HepG2 (cell line): ENCODE measurements around the gene ZKSCAN2. TPM values are rescaled to one million over a fixed set of nuclear protein-coding genes. Genes with fewer than 3 reads are reported as not detected.
A peak's percentile ranks its signal among the peaks of the same experiment; 100 is the strongest.

Source experiments
- FOSL2 ChIP-seq: sonication (generic); formaldehyde crosslinking; IDR thresholded peaks from 2 replicates; pipeline ENCODE4 v1.4.0; 2020; ENCODE audit warnings: missing genetic modification reagents
- KDM6A ChIP-seq: IDR thresholded peaks from 2 replicates; pipeline ENCODE4 v1.6.1; 2016; ENCODE audit warnings: low read depth
- MED13 ChIP-seq: sonication (generic); formaldehyde crosslinking; IDR thresholded peaks from 2 replicates; pipeline ENCODE4 v1.5.0; 2020; ENCODE audit warnings: missing genetic modification reagents
- SOX13 ChIP-seq, 3 experiments: fragments of 450-650 bp in 1 of 3; sonication (generic) in 1 of 3; formaldehyde crosslinking in 1 of 3; IDR thresholded peaks in 2 of 3; conservative IDR thresholded peaks in 1 of 3; 2 replicates each; pipeline versions ENCODE4 v1.5.0 to v1.6.1; 2016 to 2020; ENCODE audit warnings: antibody characterized with exemption in 1 of 3, mild to moderate bottlenecking in 1 of 3, missing compliant biosample characterization in 1 of 3, missing genetic modification reagents in 1 of 3, moderate library complexity in 1 of 3
- ZFP37 ChIP-seq: sonication (generic); formaldehyde crosslinking; IDR thresholded peaks from 2 replicates; pipeline ENCODE4 v1.4.0; 2020; ENCODE audit warnings: missing genetic modification reagents, borderline replicate concordance
- ZNF12 ChIP-seq: sonication (generic); formaldehyde crosslinking; IDR thresholded peaks from 2 replicates; pipeline ENCODE4 v1.5.0; 2020; ENCODE audit warnings: missing genetic modification reagents
- ZNF234 ChIP-seq: sonication (generic); formaldehyde crosslinking; conservative IDR thresholded peaks from 2 replicates; pipeline ENCODE4 v1.5.1; 2020; ENCODE audit warnings: mild to moderate bottlenecking, missing genetic modification reagents
- ZNF235 ChIP-seq: sonication (generic); formaldehyde crosslinking; IDR thresholded peaks from 2 replicates; pipeline ENCODE4 v1.8.1; 2023; ENCODE audit warnings: mild to moderate bottlenecking, missing genetic modification reagents, borderline replicate concordance
- ZNF367 ChIP-seq: sonication (generic); formaldehyde crosslinking; IDR thresholded peaks from 2 replicates; pipeline ENCODE4 v1.4.0; 2020; ENCODE audit warnings: missing genetic modification reagents, borderline replicate concordance
- ZNF547 ChIP-seq: sonication (generic); formaldehyde crosslinking; IDR thresholded peaks from 2 replicates; pipeline ENCODE4 v1.5.1; 2020; ENCODE audit warnings: mild to moderate bottlenecking, missing genetic modification reagents
- polyA plus RNA-seq, 8 experiments: library from polyadenylated mRNA; depleted of rRNA in 3 of 8; stranded (reverse) in 7 of 8; unstranded in 1 of 8; fragments of >200 nt; fragmentation: Illumina TruSeq in 4 of 8; extraction: Trizol in 4 of 8; gene quantifications; 2 replicates each; pipeline versions ENCODE4 v1.2.1 to v1.2.3, GENCODE V29; 2011 to 2016; ENCODE audit warnings: low read depth in 4 of 8, missing spikeins in 1 of 8, mixed read lengths in 1 of 8; ENCODE audit not compliant: insufficient read depth in 1 of 8
- total RNA-seq, 5 experiments: library from RNA; depleted of rRNA; stranded (reverse); fragments of >200 nt; fragmentation: Illumina TruSeq; extraction: Trizol; gene quantifications; 2 replicates each; pipeline ENCODE4 v1.2.3, GENCODE V29; 2016; ENCODE audit warnings: low read depth in 1 of 5
- TF ChIP-seq, protein P1 (sequence below): sonication (generic); formaldehyde crosslinking; conservative IDR thresholded peaks from 2 replicates; pipeline ENCODE4 v1.8.0; 2022; ENCODE audit warnings: missing genetic modification reagents
- TF ChIP-seq, protein P2 (sequence below): sonication (generic); formaldehyde crosslinking; IDR thresholded peaks from 2 replicates; pipeline ENCODE4; 2020; ENCODE audit warnings: missing genetic modification reagents, mild to moderate bottlenecking, borderline replicate concordance
- TF ChIP-seq, protein P3 (sequence below): sonication (generic); formaldehyde crosslinking; IDR thresholded peaks from 2 replicates; pipeline ENCODE4 v1.5.0; 2020; ENCODE audit warnings: missing genetic modification reagents
- TF ChIP-seq, protein P4 (sequence below): fragments of 450-650 bp; IDR thresholded peaks from 2 replicates; pipeline ENCODE4 v1.6.1; 2016

ZKSCAN2 gene
- total and polyA plus RNA-seq, 2 of the 13 experiments (the other 11 are each of a cell fraction or from before 2014, with no cell fraction given), result 4.2 to 11.1 TPM

DNA sequence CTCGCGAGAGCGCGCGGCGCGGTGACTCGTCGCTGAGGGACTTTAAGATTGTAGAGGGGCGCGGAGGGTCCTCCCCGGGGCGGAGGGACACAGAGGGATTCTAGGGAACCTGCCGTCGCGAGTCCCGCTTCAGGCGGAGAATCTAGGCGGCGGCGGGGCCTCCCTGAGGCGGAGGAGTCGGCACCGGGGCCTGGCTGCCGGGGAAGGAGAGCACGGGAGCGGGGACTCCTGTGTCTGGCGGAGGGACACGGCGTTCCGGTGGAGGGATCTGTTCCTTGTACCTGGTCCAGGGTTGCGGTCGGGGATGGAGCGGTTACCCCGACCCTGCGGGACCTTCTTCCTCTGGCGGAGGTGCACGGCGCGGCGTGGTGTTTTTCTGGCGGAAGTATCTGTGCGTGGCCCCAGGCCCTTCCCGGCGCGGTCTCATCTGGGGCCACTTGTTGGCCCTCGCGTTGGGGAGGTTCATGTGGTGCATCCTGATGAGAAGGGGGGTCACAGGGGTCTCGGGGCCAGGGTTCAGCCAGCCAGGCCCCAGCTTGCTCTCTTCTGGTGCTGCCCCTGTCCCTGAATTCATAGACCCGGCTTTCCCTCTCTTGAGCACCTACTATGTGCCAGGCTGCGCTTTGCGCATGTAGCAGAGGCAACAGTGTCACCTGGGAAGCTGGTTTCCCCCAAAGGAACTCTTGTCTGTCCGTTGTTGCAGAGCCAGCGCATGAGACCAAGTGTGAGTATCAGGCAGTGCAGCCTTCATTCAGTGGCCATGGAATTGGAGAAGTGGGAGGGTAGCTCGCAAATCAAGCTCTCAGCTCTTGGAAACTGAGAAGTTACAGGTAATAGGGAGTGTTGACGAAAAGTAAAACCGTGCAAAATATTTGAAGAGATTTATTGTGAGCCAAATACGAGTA lies 563 bp upstream of the ZKSCAN2 start (continued):
- TF ChIP-seq, protein P1, sequence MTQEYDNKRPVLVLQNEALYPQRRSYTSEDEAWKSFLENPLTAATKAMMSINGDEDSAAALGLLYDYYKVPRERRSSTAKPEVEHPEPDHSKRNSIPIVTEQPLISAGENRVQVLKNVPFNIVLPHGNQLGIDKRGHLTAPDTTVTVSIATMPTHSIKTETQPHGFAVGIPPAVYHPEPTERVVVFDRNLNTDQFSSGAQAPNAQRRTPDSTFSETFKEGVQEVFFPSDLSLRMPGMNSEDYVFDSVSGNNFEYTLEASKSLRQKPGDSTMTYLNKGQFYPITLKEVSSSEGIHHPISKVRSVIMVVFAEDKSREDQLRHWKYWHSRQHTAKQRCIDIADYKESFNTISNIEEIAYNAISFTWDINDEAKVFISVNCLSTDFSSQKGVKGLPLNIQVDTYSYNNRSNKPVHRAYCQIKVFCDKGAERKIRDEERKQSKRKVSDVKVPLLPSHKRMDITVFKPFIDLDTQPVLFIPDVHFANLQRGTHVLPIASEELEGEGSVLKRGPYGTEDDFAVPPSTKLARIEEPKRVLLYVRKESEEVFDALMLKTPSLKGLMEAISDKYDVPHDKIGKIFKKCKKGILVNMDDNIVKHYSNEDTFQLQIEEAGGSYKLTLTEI (CRISPR knock-in tag), result no peak
- TF ChIP-seq ZNF547 (CRISPR knock-in tag) (peak; percentile 26; the same call in 1 of the 2 replicates), MED13 (CRISPR knock-in tag) (peak; percentile 88), SOX13 (IDR thresholded peaks at IDR 0.05) (no peak; the same call in none of the 2 replicates), SOX13 (CRISPR knock-in tag; conservative IDR thresholded peaks at IDR 0.05 in 1 of 2, IDR thresholded peaks at IDR 0.05 in 1 of 2) (peak; percentile 67 to 80), ZNF234 (CRISPR knock-in tag) (no peak; the same call in 1 of the 2 replicates), ZNF235 (CRISPR knock-in tag) (no peak), ZNF367 (CRISPR knock-in tag) (peak; percentile 75; the same call in 1 of the 2 replicates), ZFP37 (CRISPR knock-in tag) (peak; percentile 94; the same call in 1 of the 2 replicates), FOSL2 (CRISPR knock-in tag) (peak; percentile 58), ZNF12 (no peak; the same call in none of the 2 replicates), KDM6A (CRISPR knock-in tag) (peak; percentile 40; the same call in 1 of the 2 replicates)
- TF ChIP-seq, protein P2, sequence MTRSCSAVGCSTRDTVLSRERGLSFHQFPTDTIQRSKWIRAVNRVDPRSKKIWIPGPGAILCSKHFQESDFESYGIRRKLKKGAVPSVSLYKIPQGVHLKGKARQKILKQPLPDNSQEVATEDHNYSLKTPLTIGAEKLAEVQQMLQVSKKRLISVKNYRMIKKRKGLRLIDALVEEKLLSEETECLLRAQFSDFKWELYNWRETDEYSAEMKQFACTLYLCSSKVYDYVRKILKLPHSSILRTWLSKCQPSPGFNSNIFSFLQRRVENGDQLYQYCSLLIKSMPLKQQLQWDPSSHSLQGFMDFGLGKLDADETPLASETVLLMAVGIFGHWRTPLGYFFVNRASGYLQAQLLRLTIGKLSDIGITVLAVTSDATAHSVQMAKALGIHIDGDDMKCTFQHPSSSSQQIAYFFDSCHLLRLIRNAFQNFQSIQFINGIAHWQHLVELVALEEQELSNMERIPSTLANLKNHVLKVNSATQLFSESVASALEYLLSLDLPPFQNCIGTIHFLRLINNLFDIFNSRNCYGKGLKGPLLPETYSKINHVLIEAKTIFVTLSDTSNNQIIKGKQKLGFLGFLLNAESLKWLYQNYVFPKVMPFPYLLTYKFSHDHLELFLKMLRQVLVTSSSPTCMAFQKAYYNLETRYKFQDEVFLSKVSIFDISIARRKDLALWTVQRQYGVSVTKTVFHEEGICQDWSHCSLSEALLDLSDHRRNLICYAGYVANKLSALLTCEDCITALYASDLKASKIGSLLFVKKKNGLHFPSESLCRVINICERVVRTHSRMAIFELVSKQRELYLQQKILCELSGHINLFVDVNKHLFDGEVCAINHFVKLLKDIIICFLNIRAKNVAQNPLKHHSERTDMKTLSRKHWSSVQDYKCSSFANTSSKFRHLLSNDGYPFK, result peak; percentile 62; the same call in 1 of the 2 replicates
- TF ChIP-seq, protein P3, sequence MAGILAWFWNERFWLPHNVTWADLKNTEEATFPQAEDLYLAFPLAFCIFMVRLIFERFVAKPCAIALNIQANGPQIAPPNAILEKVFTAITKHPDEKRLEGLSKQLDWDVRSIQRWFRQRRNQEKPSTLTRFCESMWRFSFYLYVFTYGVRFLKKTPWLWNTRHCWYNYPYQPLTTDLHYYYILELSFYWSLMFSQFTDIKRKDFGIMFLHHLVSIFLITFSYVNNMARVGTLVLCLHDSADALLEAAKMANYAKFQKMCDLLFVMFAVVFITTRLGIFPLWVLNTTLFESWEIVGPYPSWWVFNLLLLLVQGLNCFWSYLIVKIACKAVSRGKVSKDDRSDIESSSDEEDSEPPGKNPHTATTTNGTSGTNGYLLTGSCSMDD, result peak; percentile 82; the same call in 1 of the 2 replicates
- TF ChIP-seq, protein P4, sequence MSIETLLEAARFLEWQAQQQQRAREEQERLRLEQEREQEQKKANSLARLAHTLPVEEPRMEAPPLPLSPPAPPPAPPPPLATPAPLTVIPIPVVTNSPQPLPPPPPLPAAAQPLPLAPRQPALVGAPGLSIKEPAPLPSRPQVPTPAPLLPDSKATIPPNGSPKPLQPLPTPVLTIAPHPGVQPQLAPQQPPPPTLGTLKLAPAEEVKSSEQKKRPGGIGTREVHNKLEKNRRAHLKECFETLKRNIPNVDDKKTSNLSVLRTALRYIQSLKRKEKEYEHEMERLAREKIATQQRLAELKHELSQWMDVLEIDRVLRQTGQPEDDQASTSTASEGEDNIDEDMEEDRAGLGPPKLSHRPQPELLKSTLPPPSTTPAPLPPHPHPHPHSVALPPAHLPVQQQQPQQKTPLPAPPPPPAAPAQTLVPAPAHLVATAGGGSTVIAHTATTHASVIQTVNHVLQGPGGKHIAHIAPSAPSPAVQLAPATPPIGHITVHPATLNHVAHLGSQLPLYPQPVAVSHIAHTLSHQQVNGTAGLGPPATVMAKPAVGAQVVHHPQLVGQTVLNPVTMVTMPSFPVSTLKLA, result peak; percentile 58
